Activated naive CD8-positive, alpha-beta T cell treated with anti-CD3 and anti-CD28 coated beads for 36 hours (primary cell): ENCODE results near the gene DCT. TPM values are rescaled to one million over a fixed set of nuclear protein-coding genes. Genes with fewer than 3 reads are reported as not detected.
A peak's percentile ranks its signal among the peaks of the same experiment; 100 is the strongest.
"Not testable (repeated sequence)": the region's sequence is repeated elsewhere in the genome, so short reads cannot be mapped to it uniquely, and the experiment has no call there.

Source experiments
- DNase-seq: peaks from one replicate; pipeline ENCODE4 v3.0.0; 2021
- H3K27ac Mint-ChIP-seq: one replicate; pipeline ENCODE4 v1.8.0; 2022; ENCODE audit warnings: mild to moderate bottlenecking, moderate library complexity, mixed read lengths
- H3K27me3 Mint-ChIP-seq: one replicate; pipeline ENCODE4 v1.8.0; 2022; ENCODE audit warnings: mild to moderate bottlenecking, mixed read lengths
- H3K36me3 Mint-ChIP-seq: one replicate; pipeline ENCODE4 v1.8.0; 2021; ENCODE audit warnings: mild to moderate bottlenecking, mixed read lengths
- H3K4me1 Mint-ChIP-seq: one replicate; pipeline ENCODE4 v1.8.0; 2021; ENCODE audit warnings: mixed read lengths
- H3K4me3 Mint-ChIP-seq: one replicate; pipeline ENCODE4 v1.8.0; 2022; ENCODE audit warnings: mild to moderate bottlenecking, moderate library complexity, mixed read lengths
- H3K9me3 Mint-ChIP-seq: one replicate; pipeline ENCODE4 v1.8.0; 2022; ENCODE audit warnings: mixed read lengths
- total RNA-seq, 2 experiments: library from RNA; stranded (reverse); gene quantifications; one replicate each; pipeline ENCODE4 v1.2.3, GENCODE V29; 2021

The DCT gene
- total RNA-seq = under 1 TPM in 1 of 2 experiments, not detected in 1; 0.16 TPM

DNA sequence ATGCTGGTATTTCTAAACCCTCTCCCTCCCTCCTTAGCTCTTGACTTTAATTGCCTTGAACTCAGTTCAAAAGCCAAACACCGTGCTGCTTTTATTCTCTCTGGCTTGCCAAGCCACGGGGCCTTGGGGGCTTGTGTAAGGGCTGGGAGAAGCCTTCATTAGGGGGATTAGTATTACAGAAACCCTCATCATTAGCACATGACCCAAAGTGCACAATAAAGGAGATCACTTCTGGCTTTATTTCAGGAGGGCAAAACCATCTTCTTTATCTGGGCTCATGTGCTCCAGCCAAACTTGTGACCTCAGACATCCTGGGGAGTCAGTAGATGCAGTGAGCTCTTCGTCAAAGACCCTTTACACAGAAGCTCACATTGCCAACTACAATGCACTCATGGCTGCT lies at the start of gene DCT:
DCT (minus strand) TSS at position 67 of the 400 bp plus-strand sequence. CDS start 427 bp downstream, outside the sequence.
- Mint-ChIP-seq H3K27me3 (peaks cover 3% of the 10 kb centered on the region), H3K4me3 (no peak within 1 kb of the TSS), H3K27ac (peak within 1 kb of the TSS; percentile 50), H3K36me3 (no peaks in the 10 kb centered on the region), H3K9me3 (peaks cover 1% of the 10 kb centered on the region), H3K4me1 (peaks cover 6% of the 10 kb centered on the region)
- DNase-seq = no peak

GRCh38 chr13:94526956-94527355 lies 47.5 kb upstream of the DCT start:
- H3K4me1 Mint-ChIP-seq, DNase-seq, H3K36me3 Mint-ChIP-seq, H3K27ac Mint-ChIP-seq, H3K4me3 Mint-ChIP-seq, H3K27me3 Mint-ChIP-seq: not testable (repeated sequence)
- peaks cover 11% of the 10 kb centered on the region for H3K9me3 Mint-ChIP-seq

DNA sequence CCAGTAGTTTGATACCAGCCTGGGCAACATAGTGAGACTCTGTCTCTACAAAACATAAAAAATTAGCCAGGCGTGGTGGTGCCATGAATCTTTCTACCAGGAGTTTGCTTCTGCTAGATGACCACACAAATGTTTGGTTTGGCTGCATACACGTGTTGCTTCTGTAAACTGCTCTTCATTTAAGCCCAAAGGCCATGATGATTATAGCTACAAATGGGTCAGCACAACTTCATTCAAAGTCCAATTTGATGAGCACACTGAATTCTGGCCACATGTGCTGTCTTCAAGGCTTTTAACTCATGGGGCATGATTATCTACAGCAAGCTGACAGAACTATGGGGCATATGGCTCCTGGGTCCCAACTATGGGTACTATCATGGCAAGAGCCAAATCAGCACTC lies 46.3 kb upstream of the DCT start:
- H3K27me3 Mint-ChIP-seq = no peaks in the 10 kb centered on the region
- no peaks in the 10 kb centered on the region for H3K4me1 Mint-ChIP-seq
- no peak for DNase-seq
- H3K27ac Mint-ChIP-seq = no peak overlapping the region
- no peak overlapping the region for H3K4me3 Mint-ChIP-seq
- peaks cover 5% of the 10 kb centered on the region for H3K9me3 Mint-ChIP-seq
- H3K36me3 Mint-ChIP-seq = no peaks in the 10 kb centered on the region

GRCh38 chr13:94524407-94524806 lies 44.9 kb upstream of the DCT start:
- peaks cover 5% of the 10 kb centered on the region for H3K9me3 Mint-ChIP-seq
- H3K36me3 Mint-ChIP-seq = no peaks in the 10 kb centered on the region
- no peak overlapping the region for H3K27ac Mint-ChIP-seq
- H3K4me1 Mint-ChIP-seq = no peaks in the 10 kb centered on the region
- no peak for DNase-seq
- no peak overlapping the region for H3K4me3 Mint-ChIP-seq
- H3K27me3 Mint-ChIP-seq = no peaks in the 10 kb centered on the region

GRCh38 chr13:94520001-94520400 lies 40.5 kb upstream of the DCT start:
- H3K27me3 Mint-ChIP-seq = no peaks in the 10 kb centered on the region
- no peaks in the 10 kb centered on the region for H3K36me3 Mint-ChIP-seq
- no peak overlapping the region for H3K4me3 Mint-ChIP-seq
- H3K27ac Mint-ChIP-seq = no peak overlapping the region
- H3K4me1 Mint-ChIP-seq = no peaks in the 10 kb centered on the region
- H3K9me3 Mint-ChIP-seq = peaks cover 4% of the 10 kb centered on the region
- DNase-seq = no peak

DNA sequence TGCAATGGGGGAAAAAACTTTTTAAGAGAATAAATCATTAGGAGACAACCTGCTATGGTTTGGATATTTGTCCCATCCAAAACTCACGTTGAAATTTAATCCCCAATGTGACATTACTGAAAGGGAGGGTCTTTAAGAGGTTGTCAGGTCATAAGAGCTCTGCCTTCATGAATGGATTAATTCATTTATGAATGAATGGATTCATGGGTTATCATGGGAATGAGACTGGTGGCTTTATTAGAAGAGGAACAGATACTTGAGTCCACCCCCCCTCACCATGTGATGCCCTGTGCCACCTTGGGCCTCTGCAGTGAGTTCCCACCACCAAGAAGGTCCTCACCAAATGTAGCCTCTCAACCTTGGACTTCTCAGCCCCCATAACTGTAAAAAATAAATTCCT lies 37.0 kb upstream of the DCT start:
- Mint-ChIP-seq H3K4me1 (no peaks in the 10 kb centered on the region), H3K9me3 (peaks cover 4% of the 10 kb centered on the region), H3K27ac (no peak overlapping the region), H3K27me3 (no peaks in the 10 kb centered on the region), H3K36me3 (no peaks in the 10 kb centered on the region), H3K4me3 (no peak overlapping the region)
- no peak for DNase-seq

- DNase-seq = no peak
- no peaks in the 10 kb centered on the region for H3K36me3 Mint-ChIP-seq
- H3K4me1 Mint-ChIP-seq = no peaks in the 10 kb centered on the region
- H3K9me3 Mint-ChIP-seq = peaks cover 4% of the 10 kb centered on the region
- no peaks in the 10 kb centered on the region for H3K27me3 Mint-ChIP-seq
- H3K4me3 Mint-ChIP-seq = no peak overlapping the region
- H3K27ac Mint-ChIP-seq = no peak overlapping the region
These were observed 36.4 kb upstream of the DCT start for GRCh38 chr13:94515911-94516310.

DNA sequence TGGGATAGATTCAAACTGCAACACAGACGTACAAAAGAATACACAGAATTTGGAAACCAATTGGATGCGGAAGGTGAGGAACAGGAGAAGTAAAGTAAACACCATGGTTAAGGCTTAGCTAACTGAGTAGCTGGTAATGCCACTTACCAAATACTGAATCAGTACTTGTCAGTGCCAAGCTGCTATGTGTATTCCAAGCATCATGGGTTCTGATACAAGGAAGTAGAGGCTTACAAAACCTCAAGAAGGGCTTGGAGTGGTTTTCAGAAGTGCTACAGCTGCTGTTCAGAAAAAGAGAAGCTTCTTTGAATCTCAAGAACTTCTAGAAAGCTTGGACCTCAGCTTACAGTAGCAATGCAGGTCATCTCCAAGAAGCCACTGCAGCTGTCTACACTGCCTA lies 35.9 kb upstream of the DCT start:
- no peak overlapping the region for H3K27ac Mint-ChIP-seq
- DNase-seq = no peak
- H3K27me3 Mint-ChIP-seq = no peaks in the 10 kb centered on the region
- no peaks in the 10 kb centered on the region for H3K4me1 Mint-ChIP-seq
- H3K9me3 Mint-ChIP-seq = peaks cover 7% of the 10 kb centered on the region
- H3K4me3 Mint-ChIP-seq = no peak overlapping the region
- no peaks in the 10 kb centered on the region for H3K36me3 Mint-ChIP-seq

- Mint-ChIP-seq H3K27ac (no peak overlapping the region), H3K4me3 (no peak overlapping the region), H3K36me3 (peaks cover 5% of the 10 kb centered on the region), H3K4me1 (peaks cover 9% of the 10 kb centered on the region), H3K27me3 (peaks cover 3% of the 10 kb centered on the region), H3K9me3 (peaks cover 9% of the 10 kb centered on the region)
- DNase-seq = no peak
These were observed 33.5 kb upstream of the DCT start for GRCh38 chr13:94513026-94513425.

DNA sequence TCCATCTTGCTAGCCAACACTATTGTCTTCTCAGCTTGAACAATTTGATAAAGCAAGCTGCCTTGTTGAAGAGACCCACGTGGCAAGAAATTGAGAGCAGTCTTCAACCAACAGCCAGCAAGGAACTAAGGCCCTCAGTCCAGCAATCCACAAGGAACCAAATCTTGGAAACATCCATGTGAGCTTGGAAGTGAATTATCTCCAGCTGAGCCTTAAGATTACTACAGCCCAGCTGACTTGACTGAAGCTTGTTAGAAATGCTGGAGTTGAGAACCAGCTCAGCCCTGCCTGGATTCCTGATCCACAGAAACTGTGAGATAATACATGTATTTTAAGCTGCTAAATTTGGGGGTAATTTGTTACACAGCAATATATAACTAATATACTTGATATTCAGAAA lies 26.2 kb upstream of the DCT start:
- Mint-ChIP-seq H3K4me1 (peaks cover 19% of the 10 kb centered on the region), H3K9me3 (peaks cover 4% of the 10 kb centered on the region), H3K27ac (no peak overlapping the region), H3K4me3 (no peak overlapping the region), H3K36me3 (peaks cover 5% of the 10 kb centered on the region), H3K27me3 (peaks cover 10% of the 10 kb centered on the region)
- DNase-seq = no peak

GRCh38 chr13:94503851-94504250 lies 24.4 kb upstream of the DCT start:
- H3K4me1 Mint-ChIP-seq = peaks cover 17% of the 10 kb centered on the region
- H3K27me3 Mint-ChIP-seq = peaks cover 6% of the 10 kb centered on the region
- DNase-seq = no peak
- no peak overlapping the region for H3K4me3 Mint-ChIP-seq
- H3K27ac Mint-ChIP-seq = no peak overlapping the region
- H3K36me3 Mint-ChIP-seq = no peaks in the 10 kb centered on the region
- peaks cover 1% of the 10 kb centered on the region for H3K9me3 Mint-ChIP-seq

- not testable (repeated sequence) for H3K9me3 Mint-ChIP-seq, H3K27me3 Mint-ChIP-seq, H3K4me1 Mint-ChIP-seq, DNase-seq, H3K27ac Mint-ChIP-seq, H3K4me3 Mint-ChIP-seq, H3K36me3 Mint-ChIP-seq
These were observed 19.3 kb upstream of the DCT start for GRCh38 chr13:94498831-94499230.

GRCh38 chr13:94495806-94496205 lies 16.3 kb upstream of the DCT start:
- no peak overlapping the region for H3K4me3 Mint-ChIP-seq
- H3K9me3 Mint-ChIP-seq = peaks cover 1% of the 10 kb centered on the region
- H3K4me1 Mint-ChIP-seq = no peaks in the 10 kb centered on the region
- no peak overlapping the region for H3K27ac Mint-ChIP-seq
- no peak for DNase-seq
- H3K27me3 Mint-ChIP-seq = no peaks in the 10 kb centered on the region
- no peaks in the 10 kb centered on the region for H3K36me3 Mint-ChIP-seq

DNA sequence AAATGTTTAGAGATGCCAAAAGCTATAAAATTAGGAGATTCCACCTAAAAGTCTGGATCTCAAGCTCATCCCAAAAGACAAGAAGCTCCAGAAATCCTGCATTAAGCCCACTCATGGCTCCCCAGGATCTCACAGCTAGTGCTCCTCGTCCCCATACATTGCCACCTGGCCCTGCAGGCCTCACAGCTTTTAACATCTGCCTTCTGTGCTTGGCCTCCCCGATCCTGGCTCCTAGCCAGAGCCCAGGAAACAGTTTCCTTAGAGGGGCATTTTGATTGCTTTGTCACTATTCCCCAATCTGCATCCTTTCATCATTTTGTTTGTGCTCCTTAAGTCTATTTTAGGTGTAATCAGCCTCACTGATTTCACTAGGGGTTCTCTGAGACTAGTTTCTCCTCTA lies 14.5 kb upstream of the DCT start:
- H3K36me3 Mint-ChIP-seq = no peaks in the 10 kb centered on the region
- no peaks in the 10 kb centered on the region for H3K27me3 Mint-ChIP-seq
- H3K4me1 Mint-ChIP-seq = no peaks in the 10 kb centered on the region
- DNase-seq = no peak
- H3K4me3 Mint-ChIP-seq = no peak overlapping the region
- peaks cover 1% of the 10 kb centered on the region for H3K9me3 Mint-ChIP-seq
- no peak overlapping the region for H3K27ac Mint-ChIP-seq

GRCh38 chr13:94487043-94487442 lies 7.6 kb upstream of the DCT start:
- Mint-ChIP-seq H3K4me3 (no peak overlapping the region), H3K36me3 (no peaks in the 10 kb centered on the region)

DNA sequence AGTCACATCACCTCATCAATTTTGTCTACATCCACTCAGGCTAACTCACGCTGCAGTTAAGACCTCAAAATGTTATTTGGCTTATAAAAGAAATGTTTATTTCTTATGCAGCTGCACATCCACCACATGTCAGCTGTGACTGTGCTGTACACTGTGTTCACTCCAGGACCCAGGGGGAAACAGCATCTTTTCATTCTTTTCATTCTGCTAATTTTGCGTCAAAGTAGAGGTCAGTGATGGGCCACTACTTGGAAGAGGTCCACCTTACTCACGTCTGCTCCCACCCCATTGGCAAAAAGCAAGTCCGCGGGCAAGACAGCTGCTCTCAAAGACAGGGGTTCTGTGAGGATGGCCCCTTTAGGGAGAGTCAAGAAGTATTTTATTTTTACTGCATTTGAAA lies 4.5 kb upstream of the DCT start:
- Mint-ChIP-seq H3K4me1 (peaks cover 6% of the 10 kb centered on the region), H3K4me3 (no peak overlapping the region), H3K27me3 (no peaks in the 10 kb centered on the region), H3K36me3 (no peaks in the 10 kb centered on the region), H3K9me3 (no peaks in the 10 kb centered on the region), H3K27ac (no peak overlapping the region)
- DNase-seq = no peak

More at GRCh38 chr13:94487043-94487442, 7.6 kb upstream of the DCT start:
- Mint-ChIP-seq H3K27me3 (no peaks in the 10 kb centered on the region), H3K4me1 (no peaks in the 10 kb centered on the region), H3K9me3 (no peaks in the 10 kb centered on the region), H3K27ac (no peak overlapping the region)
- DNase-seq = no peak

DNA sequence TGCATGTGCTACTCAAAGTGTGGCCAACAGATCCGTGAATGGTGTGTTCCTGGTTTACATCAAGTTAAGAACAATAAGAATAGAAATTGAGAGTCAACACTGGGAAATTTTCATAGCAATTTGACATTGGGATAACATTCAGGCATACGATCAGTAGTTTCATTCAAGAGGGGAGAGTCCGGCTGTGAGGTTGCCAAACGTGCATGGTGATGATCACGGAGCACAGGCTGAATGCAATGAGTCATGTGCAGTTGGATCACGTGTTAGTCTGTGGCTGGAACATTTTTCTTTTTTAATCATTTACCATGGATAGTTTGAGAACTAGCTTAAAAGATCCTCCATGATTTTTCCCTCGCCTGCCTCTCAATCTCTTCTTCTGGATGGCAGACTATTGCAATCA lies 2.5 kb upstream of the DCT start:
- DNase-seq = no peak
- H3K9me3 Mint-ChIP-seq = no peaks in the 10 kb centered on the region
- peaks cover 6% of the 10 kb centered on the region for H3K4me1 Mint-ChIP-seq
- no peaks in the 10 kb centered on the region for H3K36me3 Mint-ChIP-seq
- H3K27ac Mint-ChIP-seq = no peak overlapping the region
- H3K4me3 Mint-ChIP-seq = no peak overlapping the region
- peaks cover 3% of the 10 kb centered on the region for H3K27me3 Mint-ChIP-seq
